ENCODE results near the gene TMEFF1.
"Not testable (repeated sequence)": the region's sequence is repeated elsewhere in the genome, so short reads cannot be mapped to it uniquely, and the experiment has no call there.

TMEFF1 gene, protein sequence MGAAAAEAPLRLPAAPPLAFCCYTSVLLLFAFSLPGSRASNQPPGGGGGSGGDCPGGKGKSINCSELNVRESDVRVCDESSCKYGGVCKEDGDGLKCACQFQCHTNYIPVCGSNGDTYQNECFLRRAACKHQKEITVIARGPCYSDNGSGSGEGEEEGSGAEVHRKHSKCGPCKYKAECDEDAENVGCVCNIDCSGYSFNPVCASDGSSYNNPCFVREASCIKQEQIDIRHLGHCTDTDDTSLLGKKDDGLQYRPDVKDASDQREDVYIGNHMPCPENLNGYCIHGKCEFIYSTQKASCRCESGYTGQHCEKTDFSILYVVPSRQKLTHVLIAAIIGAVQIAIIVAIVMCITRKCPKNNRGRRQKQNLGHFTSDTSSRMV

GRCh38 chr9:100472788-100473275, at the start of gene TMEFF1:
Gene TMEFF1 (plus strand): TSS chr9:100473149. CDS start chr9:100473545, 396 bp downstream.
- FAIRE-seq: no peak
- peak; percentile 38 for DNase-seq (ENCODE audit: insufficient read length, low spot score)

DNA sequence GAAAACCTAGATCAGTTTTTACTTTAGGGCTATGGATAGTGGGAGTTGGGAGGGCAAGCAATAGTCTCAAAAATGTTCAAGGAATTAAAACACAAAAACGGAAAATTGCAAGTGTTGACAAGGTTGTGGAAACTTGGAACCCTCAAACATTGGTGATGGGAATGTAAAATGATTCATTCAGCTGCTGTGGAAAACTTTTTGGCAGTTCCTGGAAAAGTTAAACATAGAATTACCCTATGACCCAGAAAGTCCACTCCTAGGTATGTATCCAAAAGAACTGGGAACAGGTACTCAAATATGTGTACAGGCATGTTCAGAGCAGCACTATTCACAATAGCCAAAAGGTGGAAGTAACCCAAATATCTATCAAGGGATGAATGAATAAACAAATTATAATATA, 47.2 kb upstream of the TMEFF1 start:
- FAIRE-seq: no peak
- DNase-seq (ENCODE audit: insufficient read length, low spot score): no peak

- DNase-seq (ENCODE audit: insufficient read length, low spot score) (no peak), FAIRE-seq (no peak)
These were observed 46.8 kb upstream of the TMEFF1 start for GRCh38 chr9:100426189-100426529.

DNA sequence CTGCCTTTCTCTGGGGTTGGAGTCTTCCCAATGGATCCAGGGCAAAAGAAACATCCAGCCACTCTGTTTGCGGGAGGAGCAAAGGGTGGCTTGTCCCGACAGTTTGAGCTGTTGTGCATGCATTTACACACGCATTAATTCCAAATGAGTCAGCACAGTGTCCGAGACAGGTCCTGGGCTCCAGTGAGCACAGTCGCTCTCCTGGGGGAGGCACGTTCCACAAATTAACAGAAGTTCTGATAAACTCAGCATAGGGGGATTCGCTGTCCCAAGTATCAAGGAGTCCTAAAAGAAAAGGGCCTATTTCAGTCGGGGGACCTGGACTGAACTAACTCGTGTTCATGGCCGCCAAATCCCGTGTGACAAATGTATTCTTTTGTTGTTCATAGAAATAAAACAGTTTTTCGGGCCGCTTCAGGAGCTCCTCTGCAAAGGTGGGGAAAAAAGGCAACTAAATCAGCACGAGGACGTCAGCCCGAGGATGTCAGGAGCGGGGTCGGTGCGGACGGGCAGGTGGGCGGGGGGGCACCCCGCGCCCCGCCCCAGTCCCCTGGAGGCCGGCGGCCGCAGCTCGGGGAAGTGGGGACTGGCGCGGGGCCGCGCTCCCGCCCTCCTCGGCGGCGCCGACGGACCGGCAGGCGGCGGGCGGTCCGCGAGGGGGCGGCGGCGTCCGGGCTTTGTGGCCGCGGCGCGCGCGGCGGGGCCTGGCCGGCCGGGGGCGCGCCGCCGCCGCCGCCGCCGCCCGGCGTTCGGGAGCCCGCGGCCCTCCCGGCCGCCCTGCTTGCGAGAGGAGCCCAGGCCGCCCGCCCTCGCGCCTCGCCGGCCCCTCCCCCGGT, 46.2 kb upstream of the TMEFF1 start, which contains the start of gene MSANTD3:
MSANTD3 (plus strand) TSS at position 614 of the 836 bp plus-strand sequence. CDS start 14,796 bp downstream, outside the sequence.
- peak; percentile 88 for DNase-seq (ENCODE audit: insufficient read length, low spot score)
- FAIRE-seq: no peak

DNA sequence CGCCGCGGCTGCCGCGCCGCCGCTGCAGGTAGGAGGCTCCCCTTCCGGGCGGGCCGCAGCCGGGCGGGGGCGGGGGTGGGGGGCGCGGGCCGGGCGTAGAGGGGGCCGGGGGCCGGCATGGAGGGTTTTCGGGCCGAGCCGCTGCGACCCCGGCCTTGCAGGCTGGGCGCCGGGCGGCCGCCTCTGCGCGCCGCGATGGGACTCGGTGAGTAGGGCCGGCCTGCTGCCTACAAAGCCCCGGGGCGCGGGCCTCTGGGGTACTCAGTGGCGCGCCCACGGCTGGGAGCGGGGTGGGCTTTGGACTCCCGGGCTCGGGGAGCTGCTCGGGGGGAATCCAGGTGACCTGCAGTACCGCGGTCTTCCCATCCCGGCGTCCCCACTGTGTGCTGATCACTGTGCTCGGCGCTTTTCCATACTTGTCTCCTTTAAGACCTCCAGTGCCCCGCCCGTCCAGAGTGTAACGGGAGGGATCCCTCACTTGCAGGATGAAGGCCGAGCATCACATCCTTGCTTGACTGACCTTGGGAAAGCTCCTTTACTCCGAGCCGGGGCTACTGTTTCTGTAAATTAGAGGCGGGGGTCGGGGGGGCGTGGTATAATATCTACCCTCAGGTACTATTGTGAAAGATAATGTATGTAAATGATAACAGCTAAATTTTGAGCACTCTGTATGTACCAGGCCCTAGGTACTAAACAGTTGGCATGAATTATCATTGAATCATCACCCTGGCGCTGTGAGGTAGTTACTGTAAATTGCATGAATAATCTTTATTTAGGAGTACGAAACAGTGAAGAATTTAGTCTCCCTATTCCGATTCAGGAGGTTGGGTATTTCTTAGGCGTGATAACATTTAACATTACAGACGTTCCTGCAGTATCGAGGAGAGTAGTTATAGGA, 45.3 kb upstream of the TMEFF1 start:
- DNase-seq (ENCODE audit: insufficient read length, low spot score) (peak; percentile 26), FAIRE-seq (no peak)

GRCh38 chr9:100428871-100429654, 43.9 kb upstream of the TMEFF1 start:
- FAIRE-seq (no peak), DNase-seq (ENCODE audit: insufficient read length, low spot score) (no peak)

DNA sequence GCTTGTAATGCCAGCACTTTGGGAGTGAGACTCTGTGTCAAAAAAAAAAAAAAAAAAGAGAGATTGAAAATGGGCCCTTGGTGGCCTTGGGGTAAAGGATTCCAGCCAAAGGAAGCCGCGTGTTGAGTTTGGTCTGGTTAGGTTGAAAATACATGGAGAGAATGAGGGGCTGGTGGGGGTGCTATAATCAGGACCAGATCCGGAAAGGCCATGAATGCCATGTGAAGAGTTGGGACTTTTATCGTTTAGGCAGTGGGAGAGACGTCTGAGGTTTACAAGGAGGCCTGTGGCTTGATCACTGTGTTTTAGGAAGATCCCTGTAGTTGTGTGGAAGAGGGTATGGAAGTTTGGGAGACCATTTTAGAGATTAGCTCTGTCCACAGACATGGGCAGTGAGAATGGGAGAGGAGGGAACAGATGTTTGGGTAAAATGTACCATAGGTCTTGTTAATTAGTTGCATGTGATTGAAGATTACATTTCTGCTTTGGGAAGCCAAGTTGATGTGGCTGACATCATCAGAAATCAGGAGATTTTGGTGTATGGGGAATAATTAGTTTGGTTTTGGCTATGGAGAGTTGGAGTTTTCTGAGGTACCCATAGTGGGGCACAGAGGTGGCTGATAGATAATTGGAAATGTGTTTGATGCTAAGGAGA, 42.5 kb upstream of the TMEFF1 start:
- DNase-seq (ENCODE audit: insufficient read length, low spot score) (no peak), FAIRE-seq (no peak)

DNA sequence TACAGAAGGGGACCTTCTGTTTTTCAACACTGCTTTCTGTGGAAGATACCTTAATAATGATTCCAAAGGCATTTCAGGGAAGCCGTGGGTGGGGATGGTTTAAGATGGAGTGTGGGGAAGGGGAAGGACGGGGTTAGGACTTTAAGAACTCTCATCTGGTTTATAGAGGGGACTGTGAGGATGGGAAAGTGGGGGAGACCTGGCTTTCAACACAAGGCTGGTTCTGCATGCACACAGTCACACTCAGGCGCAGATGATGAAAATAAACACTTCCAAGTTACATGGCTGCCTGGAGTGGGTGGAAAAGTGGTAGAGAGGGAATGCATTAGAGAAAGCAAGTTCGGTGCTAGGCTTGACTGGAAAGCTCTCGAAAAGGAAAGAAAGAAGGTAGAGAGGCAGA, 41.1 kb upstream of the TMEFF1 start:
- no peak for FAIRE-seq

DNA sequence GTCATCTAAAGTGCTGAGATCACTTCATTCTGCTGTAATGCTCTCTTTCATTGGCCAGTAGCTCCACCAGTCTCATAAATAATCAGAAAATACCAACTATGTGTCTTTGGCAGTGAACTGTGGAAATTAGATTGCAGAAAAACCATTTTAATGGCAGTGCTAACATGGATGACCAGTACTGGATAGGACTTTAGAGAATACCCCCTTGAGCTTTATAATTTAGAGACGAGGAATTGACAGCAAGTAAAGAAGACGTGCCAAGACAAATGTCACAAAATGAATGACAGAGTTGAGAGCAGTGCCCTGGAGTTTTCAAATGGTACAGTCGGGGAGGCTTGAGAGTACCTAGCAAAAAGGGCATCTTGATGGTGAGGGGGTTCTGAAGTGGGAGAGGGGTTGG, 40.2 kb upstream of the TMEFF1 start:
- no peak for FAIRE-seq
- DNase-seq (ENCODE audit: insufficient read length, low spot score): no peak

More for the DNA sequence above, 41.1 kb upstream of the TMEFF1 start:
- DNase-seq (ENCODE audit: insufficient read length, low spot score): no peak

DNA sequence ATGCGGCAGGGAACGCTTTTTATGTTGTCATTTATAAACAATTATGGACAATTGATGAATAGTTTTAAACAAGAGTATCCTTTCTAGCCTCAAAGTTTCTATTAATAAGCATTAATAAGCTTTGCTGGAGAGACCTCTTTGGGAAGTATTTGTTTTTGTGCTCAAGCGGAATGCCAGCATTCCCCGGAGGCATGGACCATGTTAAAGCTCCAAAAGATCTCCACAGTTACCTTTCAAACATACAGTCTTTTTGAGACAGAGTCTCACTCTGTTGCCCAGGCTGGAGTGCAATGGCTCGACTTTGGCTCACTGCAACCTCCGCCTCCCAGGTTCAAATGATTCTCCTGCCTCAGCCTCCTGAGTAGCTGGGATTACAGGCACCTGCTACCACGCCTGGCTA, 36.4 kb upstream of the TMEFF1 start:
- DNase-seq (ENCODE audit: insufficient read length, low spot score): no peak
- FAIRE-seq: no peak

DNA sequence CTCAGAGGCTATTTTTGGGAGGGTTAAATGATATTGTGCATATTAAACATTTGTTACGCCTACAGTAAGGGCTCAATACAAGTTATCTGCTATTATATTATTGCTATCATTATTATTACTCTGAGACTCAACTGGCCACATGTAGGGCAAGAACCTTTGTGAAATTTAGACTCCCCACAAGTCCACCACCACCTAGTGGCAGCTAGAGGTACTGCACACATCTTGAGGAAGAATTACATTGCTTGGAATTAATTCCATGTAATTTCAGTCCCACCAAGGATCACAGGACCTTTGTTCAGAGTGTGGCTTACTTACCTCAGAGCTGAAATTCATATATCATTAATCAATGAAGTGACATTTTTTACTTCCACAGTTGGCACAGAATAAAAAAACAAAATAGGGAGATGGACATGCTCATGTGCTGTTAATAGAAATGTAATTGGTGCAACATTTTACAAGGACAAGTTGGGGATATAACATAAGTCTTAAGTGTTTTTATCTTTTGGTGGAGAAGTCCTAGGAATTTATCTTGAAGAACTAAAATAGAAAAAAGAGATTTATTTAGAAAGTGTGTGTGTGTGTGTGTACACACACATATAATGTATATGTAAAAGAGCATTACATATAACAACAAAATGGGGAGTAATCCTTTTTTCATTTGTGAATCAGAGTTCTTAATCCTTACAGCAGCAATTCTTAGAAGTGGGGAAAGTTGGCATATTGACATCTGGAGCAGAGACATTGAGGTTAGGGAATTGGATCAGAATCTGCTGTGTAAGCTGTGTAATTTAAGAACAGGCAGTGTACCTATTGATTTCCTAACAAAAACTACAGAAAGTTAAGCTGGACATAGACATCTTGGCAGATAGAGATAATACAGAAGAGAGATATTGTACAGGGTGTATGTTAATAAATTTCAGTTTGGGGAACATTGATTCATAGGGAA, 34.8 kb upstream of the TMEFF1 start:
- FAIRE-seq: peak; percentile 75
- peak; percentile 27 for DNase-seq (ENCODE audit: insufficient read length, low spot score)

- DNase-seq (ENCODE audit: insufficient read length, low spot score) (no peak), FAIRE-seq (no peak)
These were observed 32.9 kb upstream of the TMEFF1 start for GRCh38 chr9:100440071-100440470.

- FAIRE-seq; DNase-seq (ENCODE audit: insufficient read length, low spot score): not testable (repeated sequence)
These were observed 32.5 kb upstream of the TMEFF1 start for GRCh38 chr9:100440487-100440886.

DNA sequence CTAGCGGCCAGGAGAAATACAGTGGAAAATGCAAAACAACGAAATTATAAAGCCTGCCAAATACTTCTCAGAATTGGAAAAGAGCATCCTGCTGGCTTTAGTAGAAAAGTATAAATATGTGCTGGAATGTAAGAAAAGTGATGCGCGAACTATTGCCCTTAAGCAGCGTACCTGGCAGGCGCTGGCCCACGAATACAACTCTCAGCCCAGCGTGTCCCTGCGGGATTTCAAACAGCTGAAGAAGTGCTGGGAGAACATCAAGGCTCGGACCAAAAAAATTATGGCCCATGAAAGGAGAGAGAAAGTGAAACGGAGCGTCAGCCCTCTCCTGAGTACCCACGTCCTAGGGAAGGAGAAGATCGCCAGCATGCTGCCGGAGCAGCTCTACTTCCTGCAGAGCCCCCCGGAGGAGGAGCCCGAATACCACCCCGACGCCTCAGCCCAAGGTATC, 31.0 kb upstream of the TMEFF1 start:
- DNase-seq (ENCODE audit: insufficient read length, low spot score): no peak
- FAIRE-seq: no peak

- no peak for FAIRE-seq
These were observed 28.9 kb upstream of the TMEFF1 start for GRCh38 chr9:100443781-100444768.

GRCh38 chr9:100445161-100445902, 27.6 kb upstream of the TMEFF1 start:
- FAIRE-seq: no peak
- no peak for DNase-seq (ENCODE audit: insufficient read length, low spot score)

More at GRCh38 chr9:100443781-100444768, 28.9 kb upstream of the TMEFF1 start:
- DNase-seq (ENCODE audit: insufficient read length, low spot score): no peak

Data from GM19239 (cell line).